GM19395 (cell line): Measurements from ENCODE around the gene STBD1.
"Not testable (repeated sequence)": the region's sequence is repeated elsewhere in the genome, so short reads cannot be mapped to it uniquely, and the experiment has no call there.

Experiments used
- ATAC-seq: cut with Tn5 transposase; IDR thresholded peaks from one replicate; pipeline ENCODE4 v1.9.1; 2021; ENCODE audit warnings: mild to moderate bottlenecking, moderate library complexity; ENCODE audit not compliant: unreplicated experiment

Gene STBD1

GRCh38 chr4:76282941-76283689 is 23.4 kb upstream of the STBD1 start:
- ATAC-seq, result no peak

- ATAC-seq, result no peak
Measured at GRCh38 chr4:76283900-76284299, 22.6 kb upstream of the STBD1 start.

- ATAC-seq, result not testable (repeated sequence)
Measured at GRCh38 chr4:76287811-76288210, 18.7 kb upstream of the STBD1 start.

GRCh38 chr4:76292730-76293129 is 13.8 kb upstream of the STBD1 start:
- no peak for ATAC-seq

GRCh38 chr4:76293772-76294171 is 12.8 kb upstream of the STBD1 start:
- no peak for ATAC-seq

- ATAC-seq, result no peak
Measured at GRCh38 chr4:76296286-76296820, 10.2 kb upstream of the STBD1 start.

GRCh38 chr4:76298227-76298626 is 8.3 kb upstream of the STBD1 start:
- no peak for ATAC-seq

GRCh38 chr4:76300012-76300411 is 6.5 kb upstream of the STBD1 start:
- no peak for ATAC-seq

- peak; percentile 98 for ATAC-seq
Measured at GRCh38 chr4:76301068-76301774, 5.3 kb upstream of the STBD1 start.

GRCh38 chr4:76301775-76302162 is 4.8 kb upstream of the STBD1 start:
- ATAC-seq, result no peak

GRCh38 chr4:76302826-76303438 is 3.6 kb upstream of the STBD1 start:
- ATAC-seq, result no peak

- no peak for ATAC-seq
Measured at GRCh38 chr4:76305033-76305687, 1.4 kb upstream of the STBD1 start.

GRCh38 chr4:76306882-76307659 is 538 bp downstream of the STBD1 start:
- no peak for ATAC-seq

GRCh38 chr4:76307660-76308014 is 1.1 kb downstream of the STBD1 start:
- no peak for ATAC-seq

- ATAC-seq, result no peak
Measured at GRCh38 chr4:76308548-76308947, 2.0 kb downstream of the STBD1 start.

- no peak for ATAC-seq
Measured at GRCh38 chr4:76309939-76310550, 3.5 kb downstream of the STBD1 start.

GRCh38 chr4:76310683-76311082 is 4.2 kb downstream of the STBD1 start:
- no peak for ATAC-seq

GRCh38 chr4:76311896-76312331 is 5.4 kb downstream of the STBD1 start:
- ATAC-seq, result no peak

GRCh38 chr4:76312457-76312856 is 5.9 kb downstream of the STBD1 start:
- no peak for ATAC-seq

GRCh38 chr4:76313547-76313946 is 7.0 kb downstream of the STBD1 start:
- ATAC-seq, result no peak
